SK-N-SH (cell line): ENCODE results near the gene CACNA2D3. TPM values are rescaled to one million over a fixed set of nuclear protein-coding genes. Genes with fewer than 3 reads are reported as not detected.

Experiments
- CTCF ChIA-PET: fragments of 300-600, 350-600 bp; formaldehyde crosslinking; extraction: SDS; loops from one replicate; lab custom pipeline; 2021; lab: Yijun Ruan, JAX
- POLR2A ChIA-PET: fragments of 350-600 bp; sonication (Branson Sonifier 250); formaldehyde crosslinking; extraction: SDS; loops from one replicate; lab custom pipeline; 2020; ENCODE audit warnings: antibody characterized with exemption, inconsistent platforms; lab: Yijun Ruan, JAX
- DNase-seq: peaks from one replicate; pipeline ENCODE4 v3.0.0; 2012
- H2AFZ ChIP-seq: fragments of 200-600 bp; sonication (generic); 2 replicates; pipeline ENCODE4 v1.8.1; 2016; ENCODE audit warnings: antibody characterized with exemption, mild to moderate bottlenecking, low read depth
- H3F3A ChIP-seq: fragments of 200-600 bp; sonication (generic); replicated peaks from 2 replicates; pipeline ENCODE3; 2016; ENCODE audit warnings: antibody characterized with exemption, mild to moderate bottlenecking; ENCODE audit not compliant: insufficient read depth
- H3K27ac ChIP-seq, 2 experiments: fragments of 200-500 bp in 1 of 2; fragments of 200-600 bp in 1 of 2; sonication (Bioruptor generic) in 1 of 2; sonication (generic), shearing (Covaris generic) in 1 of 2; 2 replicates each; pipeline versions ENCODE4 v1.5.1 to v1.6.1; 2014 to 2016; ENCODE audit warnings: low read depth in 2 of 2, inconsistent platforms in 1 of 2, low read length in 1 of 2, mild to moderate bottlenecking in 1 of 2, mixed read lengths in 1 of 2
- H3K27me3 ChIP-seq: fragments of 200-600 bp; sonication (generic), shearing (Covaris generic); 2 replicates; pipeline ENCODE4 v1.6.1; 2016; ENCODE audit warnings: mixed run types; ENCODE audit not compliant: insufficient read depth
- H3K36me3 ChIP-seq, 2 experiments: fragments of 200-500 bp in 1 of 2; fragments of 200-600 bp in 1 of 2; sonication (Bioruptor generic) in 1 of 2; sonication (generic) in 1 of 2; replicated peaks in 1 of 2; 2 replicates each; pipeline versions ENCODE3 to v1.5.1; 2014 to 2016; ENCODE audit warnings: low read length in 1 of 2, mild to moderate bottlenecking in 1 of 2; ENCODE audit not compliant: insufficient read depth in 2 of 2, control insufficient read depth in 1 of 2
- H3K4me1 ChIP-seq, 2 experiments: fragments of 200-500 bp in 1 of 2; fragments of 200-600 bp in 1 of 2; sonication (Bioruptor generic) in 1 of 2; sonication (generic), shearing (Covaris generic) in 1 of 2; 2 replicates each; pipeline versions ENCODE4 v1.5.1 to v1.6.1; 2014 to 2016; ENCODE audit warnings: low read depth in 1 of 2, low read length in 1 of 2, mixed run types in 1 of 2; ENCODE audit not compliant: insufficient read depth in 2 of 2, control insufficient read depth in 1 of 2
- H3K4me2 ChIP-seq: fragments of 200-600 bp; sonication (generic), shearing (Covaris generic); 2 replicates; pipeline ENCODE4 v1.6.1; 2017; ENCODE audit warnings: mixed run types
- H3K4me3 ChIP-seq, 2 experiments: fragments of 200-500 bp in 1 of 2; fragments of 200-600 bp in 1 of 2; sonication (Bioruptor generic) in 1 of 2; sonication (generic), shearing (Covaris generic) in 1 of 2; 2 replicates each; pipeline versions ENCODE4 v1.5.1 to v1.8.1; 2014 to 2016; ENCODE audit warnings: low read depth in 2 of 2, inconsistent platforms in 1 of 2, low read length in 1 of 2, mild to moderate bottlenecking in 1 of 2, mixed read lengths in 1 of 2, moderate library complexity in 1 of 2
- H3K79me2 ChIP-seq: fragments of 200-600 bp; sonication (generic); 2 replicates; pipeline ENCODE4 v1.8.1; 2017; ENCODE audit warnings: mild to moderate bottlenecking; ENCODE audit not compliant: insufficient read depth
- H3K9ac ChIP-seq: fragments of 200-600 bp; sonication (generic); 2 replicates; pipeline ENCODE4 v1.6.1; 2017; ENCODE audit warnings: mixed run types
- H3K9me2 ChIP-seq: fragments of 200-600 bp; sonication (generic); 2 replicates; pipeline ENCODE4 v1.6.1; 2017; ENCODE audit warnings: mixed run types
- H3K9me3 ChIP-seq: fragments of 200-600 bp; sonication (generic); 2 replicates; pipeline ENCODE4 v1.6.1; 2017; ENCODE audit warnings: mixed run types, mild to moderate bottlenecking, moderate library complexity
- H4K20me1 ChIP-seq: fragments of 200-600 bp; sonication (generic); 2 replicates; pipeline ENCODE4 v1.6.1; 2017; ENCODE audit warnings: mild to moderate bottlenecking, mixed run types; ENCODE audit not compliant: insufficient read depth
- CHD2 ChIP-seq: fragments of 150-350 bp; IDR thresholded peaks from 2 replicates; pipeline ENCODE4 v1.6.1; 2018; ENCODE audit warnings: low read length; ENCODE audit not compliant: partially characterized antibody
- ELF1 ChIP-seq: IDR thresholded peaks from 2 replicates; pipeline ENCODE4 v1.4.0; 2012
- FOSL2 ChIP-seq: IDR thresholded peaks from 2 replicates; pipeline ENCODE4 v1.4.0; 2012; ENCODE audit warnings: low read depth, mild to moderate bottlenecking, moderate library complexity, borderline replicate concordance
- FOXJ3 ChIP-seq: sonication (generic); formaldehyde crosslinking; IDR thresholded peaks from 2 replicates; pipeline ENCODE4 v1.5.1; 2020; ENCODE audit warnings: mild to moderate bottlenecking, missing genetic modification reagents
- GABPA ChIP-seq: IDR thresholded peaks from 2 replicates; pipeline ENCODE4 v1.4.0; 2012; ENCODE audit warnings: low read depth, mild to moderate bottlenecking
- MAX ChIP-seq: IDR thresholded peaks from 2 replicates; pipeline ENCODE4 v1.4.0; 2012; ENCODE audit warnings: low read depth
- MEF2A ChIP-seq: IDR thresholded peaks from 2 replicates; pipeline ENCODE4 v1.4.0; 2012; ENCODE audit warnings: low read depth, borderline replicate concordance
- MXI1 ChIP-seq: IDR thresholded peaks from 2 replicates; pipeline ENCODE4 v1.6.1; 2012; ENCODE audit warnings: mild to moderate bottlenecking, low read depth, low read length, improper control_type of control experiment
- POLR2AphosphoS5 ChIP-seq: IDR thresholded peaks from 2 replicates; pipeline ENCODE4 v1.6.1; 2012; ENCODE audit warnings: low read depth, low read length
- RCOR1 ChIP-seq: fragments of 150-350 bp; IDR thresholded peaks from 2 replicates; pipeline ENCODE4 v1.6.1; 2017; ENCODE audit warnings: antibody characterized with exemption, low read length
- SIN3A ChIP-seq: IDR thresholded peaks from 2 replicates; pipeline ENCODE4 v1.6.1; 2012; ENCODE audit warnings: low read depth, mild to moderate bottlenecking, low read length, moderate library complexity, borderline replicate concordance
- TAF1 ChIP-seq: IDR thresholded peaks from 2 replicates; pipeline ENCODE4 v1.6.1; 2012; ENCODE audit warnings: low read depth, mild to moderate bottlenecking, low read length, moderate library complexity, borderline replicate concordance
- TCF12 ChIP-seq: IDR thresholded peaks from 2 replicates; pipeline ENCODE4 v1.4.0; 2012
- TEAD4 ChIP-seq: IDR thresholded peaks from 2 replicates; pipeline ENCODE4 v1.4.0; 2012; ENCODE audit warnings: mild to moderate bottlenecking, borderline replicate concordance; ENCODE audit not compliant: insufficient read depth
- YY1 ChIP-seq: IDR thresholded peaks from 2 replicates; pipeline ENCODE4 v1.4.0; 2012; ENCODE audit warnings: low read depth, mild to moderate bottlenecking
- ZBTB33 ChIP-seq: IDR thresholded peaks from 2 replicates; pipeline ENCODE4 v1.4.0; 2012; ENCODE audit warnings: low read depth, borderline replicate concordance
- WGBS: methylation state at CpG from one replicate; pipeline ENCODE4 v1.1.6; 2017; ENCODE audit warnings: low lambda C conversion rate; 5-methylcytosine and 5-hydroxymethylcytosine counted together
- polyA plus RNA-seq, 3 experiments: library from polyadenylated mRNA; depleted of rRNA; stranded (reverse); fragments of >200 nt; gene quantifications; 2 replicates each; pipeline ENCODE4 v1.2.3, GENCODE V29; 2012
- TF ChIP-seq, protein P1 (sequence below): fragments of 150-350 bp; IDR thresholded peaks from 2 replicates; pipeline ENCODE4 v1.6.1; 2017; ENCODE audit warnings: antibody characterized with exemption, low read length, low read depth, borderline replicate concordance
- TF ChIP-seq, protein P2 (sequence below): IDR thresholded peaks from 2 replicates; pipeline ENCODE4; 2012

Gene CACNA2D3
- polyA plus RNA-seq, 1 of the 3 experiments (the other 2 are of a cell fraction): 0.15 TPM

DNA sequence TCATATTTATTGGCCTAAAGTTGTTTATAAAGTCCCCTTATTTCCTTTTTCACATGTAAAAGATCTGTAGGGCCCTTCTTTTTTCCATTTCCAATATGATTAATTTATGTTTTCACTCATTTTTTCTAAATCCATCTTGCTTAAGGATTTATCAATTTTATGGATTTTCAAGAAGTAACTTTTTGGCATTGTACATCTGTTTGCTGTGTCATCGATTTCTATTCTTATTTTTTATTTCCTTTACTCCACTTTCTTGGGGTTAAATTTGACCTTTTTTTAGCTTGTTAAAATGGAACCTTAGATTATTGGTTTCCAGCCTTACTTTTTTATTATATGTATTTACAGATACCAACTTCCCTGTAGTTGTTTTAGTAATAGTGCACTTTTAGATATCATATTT lies 597.6 kb downstream of the CACNA2D3 start:
- no peaks in the 10 kb centered on the region for H3K79me2 ChIP-seq
- 24% methylated on average over 1 of the region's 1 CpG for WGBS
- no peaks in the 10 kb centered on the region for H4K20me1 ChIP-seq
- no peaks in the 10 kb centered on the region for H3F3A ChIP-seq
- H3K4me1 ChIP-seq: no peaks in the 10 kb centered on the region
- H2AFZ ChIP-seq: no peak overlapping the region
- H3K36me3 ChIP-seq: no peaks in the 10 kb centered on the region
- ChIA-PET POLR2A (no interaction called here), CTCF (no interaction called here)
- no peak overlapping the region for H3K27ac ChIP-seq
- no peaks in the 10 kb centered on the region for H3K9me2 ChIP-seq
- no peak for DNase-seq
- H3K27me3 ChIP-seq: no peaks in the 10 kb centered on the region
- H3K4me2 ChIP-seq: no peak overlapping the region
- no peak overlapping the region for H3K4me3 ChIP-seq
- TF ChIP-seq FOXJ3 (CRISPR knock-in tag) (no peak), POLR2AphosphoS5 (no peak)
- H3K9me3 ChIP-seq: 0 out of 2 replicates have a peak, but pooled peaks cover 3% of the 10 kb centered on the region
- no peak overlapping the region for H3K9ac ChIP-seq

GRCh38 chr3:54720604-54721003 lies 598.3 kb downstream of the CACNA2D3 start:
- POLR2A ChIA-PET: no interaction called here
- no peak overlapping the region for H2AFZ ChIP-seq
- DNase-seq: no peak
- WGBS: 15% methylated on average over 1 of the region's 1 CpG
- TF ChIP-seq TCF12 (no peak), FOXJ3 (CRISPR knock-in tag) (no peak), TAF1 (no peak), MXI1 (no peak), FOSL2 (no peak), MEF2A (no peak), GABPA (no peak), ZBTB33 (no peak), RCOR1 (no peak), POLR2AphosphoS5 (no peak), SIN3A (no peak), CHD2 (no peak), ELF1 (no peak), MAX (no peak), TEAD4 (no peak), YY1 (no peak)
- TF ChIP-seq, protein P1, sequence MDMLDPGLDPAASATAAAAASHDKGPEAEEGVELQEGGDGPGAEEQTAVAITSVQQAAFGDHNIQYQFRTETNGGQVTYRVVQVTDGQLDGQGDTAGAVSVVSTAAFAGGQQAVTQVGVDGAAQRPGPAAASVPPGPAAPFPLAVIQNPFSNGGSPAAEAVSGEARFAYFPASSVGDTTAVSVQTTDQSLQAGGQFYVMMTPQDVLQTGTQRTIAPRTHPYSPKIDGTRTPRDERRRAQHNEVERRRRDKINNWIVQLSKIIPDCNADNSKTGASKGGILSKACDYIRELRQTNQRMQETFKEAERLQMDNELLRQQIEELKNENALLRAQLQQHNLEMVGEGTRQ: no peak
- TF ChIP-seq, protein P2, sequence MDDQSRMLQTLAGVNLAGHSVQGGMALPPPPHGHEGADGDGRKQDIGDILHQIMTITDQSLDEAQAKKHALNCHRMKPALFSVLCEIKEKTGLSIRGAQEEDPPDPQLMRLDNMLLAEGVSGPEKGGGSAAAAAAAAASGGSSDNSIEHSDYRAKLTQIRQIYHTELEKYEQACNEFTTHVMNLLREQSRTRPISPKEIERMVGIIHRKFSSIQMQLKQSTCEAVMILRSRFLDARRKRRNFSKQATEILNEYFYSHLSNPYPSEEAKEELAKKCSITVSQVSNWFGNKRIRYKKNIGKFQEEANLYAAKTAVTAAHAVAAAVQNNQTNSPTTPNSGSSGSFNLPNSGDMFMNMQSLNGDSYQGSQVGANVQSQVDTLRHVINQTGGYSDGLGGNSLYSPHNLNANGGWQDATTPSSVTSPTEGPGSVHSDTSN: no peak
- TF ChIP-seq, all 33 proteins: peak for 0
- H3K4me3 ChIP-seq: no peak overlapping the region
- CTCF ChIA-PET: no interaction called here
- no peaks in the 10 kb centered on the region for H3F3A ChIP-seq
- H3K9me2 ChIP-seq: no peaks in the 10 kb centered on the region
- no peaks in the 10 kb centered on the region for H3K4me1 ChIP-seq
- H3K4me2 ChIP-seq: no peak overlapping the region
- no peaks in the 10 kb centered on the region for H4K20me1 ChIP-seq
- no peaks in the 10 kb centered on the region for H3K36me3 ChIP-seq
- H3K9ac ChIP-seq: no peak overlapping the region
- no peak overlapping the region for H3K27ac ChIP-seq
- H3K79me2 ChIP-seq: no peaks in the 10 kb centered on the region
- H3K9me3 ChIP-seq: 0 out of 2 replicates have a peak, but pooled peaks cover 3% of the 10 kb centered on the region
- no peaks in the 10 kb centered on the region for H3K27me3 ChIP-seq
